Globus pallidus (tissue), 1 donor: ENCODE data around the gene PTGFR.

ENCODE experiments used
- DNase-seq: peaks from one replicate; pipeline ENCODE4 v3.0.0-alpha.2; 2015; ENCODE audit warnings: low spot score

Gene PTGFR, protein sequence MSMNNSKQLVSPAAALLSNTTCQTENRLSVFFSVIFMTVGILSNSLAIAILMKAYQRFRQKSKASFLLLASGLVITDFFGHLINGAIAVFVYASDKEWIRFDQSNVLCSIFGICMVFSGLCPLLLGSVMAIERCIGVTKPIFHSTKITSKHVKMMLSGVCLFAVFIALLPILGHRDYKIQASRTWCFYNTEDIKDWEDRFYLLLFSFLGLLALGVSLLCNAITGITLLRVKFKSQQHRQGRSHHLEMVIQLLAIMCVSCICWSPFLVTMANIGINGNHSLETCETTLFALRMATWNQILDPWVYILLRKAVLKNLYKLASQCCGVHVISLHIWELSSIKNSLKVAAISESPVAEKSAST

DNA sequence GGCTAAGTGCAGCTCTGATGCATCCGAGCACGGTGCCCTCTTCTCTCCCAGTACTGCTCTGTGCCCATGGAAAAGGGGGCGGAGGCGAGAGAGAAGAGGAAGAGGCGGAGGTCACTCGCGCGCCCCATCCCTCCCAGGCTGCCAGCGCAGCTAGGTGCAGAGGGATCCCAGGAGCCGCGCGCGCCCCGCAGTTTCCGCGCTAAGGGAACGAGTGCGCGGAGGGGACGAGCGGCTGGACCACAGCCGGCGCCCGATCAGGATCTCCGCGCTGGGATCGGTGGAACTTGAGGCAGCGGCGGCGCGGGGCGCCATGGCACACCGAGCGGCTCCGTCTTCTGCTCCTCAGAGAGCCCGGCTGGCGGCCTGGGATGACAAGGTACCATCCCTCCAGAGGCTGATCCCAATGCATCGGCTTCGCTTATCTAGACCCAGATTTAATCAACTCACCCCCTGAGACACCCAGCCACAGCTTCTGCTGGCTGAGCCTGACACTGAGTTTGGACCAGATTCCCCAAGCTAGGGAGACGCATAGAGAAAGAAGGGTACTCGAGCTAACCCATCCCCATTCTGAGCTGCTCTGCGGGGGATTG lies at the start of gene PTGFR:
Gene PTGFR, plus strand, starts transcription at position 114 of the 590 bp plus-strand sequence. CDS start 1,770 bp downstream, outside the sequence.
- no peak for DNase-seq

DNA sequence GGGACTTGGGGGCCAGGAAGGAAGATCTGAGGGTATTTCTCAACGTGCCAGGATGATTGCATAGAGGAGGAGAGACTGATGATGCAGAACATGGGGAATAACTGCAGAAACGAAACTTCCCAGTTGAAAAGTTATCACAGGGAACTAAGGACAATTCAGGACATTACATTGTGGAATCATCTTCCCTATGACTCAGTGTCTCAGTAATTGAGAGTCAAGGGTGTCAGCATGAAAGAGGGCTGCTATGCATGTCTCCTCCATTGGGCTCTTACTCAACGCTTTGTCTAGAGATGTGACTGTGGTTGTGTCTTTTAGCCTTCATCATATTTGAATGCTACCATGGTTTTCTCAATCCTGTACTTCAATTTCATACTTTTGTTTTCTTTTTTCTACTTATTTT lies 48.9 kb upstream of the PTGFR start:
- no peak for DNase-seq

DNA sequence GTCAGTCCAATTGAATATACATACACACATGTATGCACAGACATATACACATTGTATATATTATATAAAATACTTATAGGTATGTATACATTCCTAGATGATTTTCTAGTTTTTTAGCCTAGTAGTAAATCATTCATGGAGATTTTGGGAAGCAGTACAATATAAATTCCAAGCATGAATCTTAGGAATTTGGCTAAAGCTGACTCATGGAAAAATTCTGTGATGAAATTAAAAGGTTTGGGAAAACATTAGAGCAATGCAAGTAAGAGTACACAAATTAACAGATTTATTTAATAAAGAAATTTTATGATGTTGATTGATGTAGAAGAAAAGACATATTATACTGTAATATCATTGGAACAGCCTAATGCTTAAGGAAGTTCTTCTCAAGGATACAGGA lies 43.7 kb upstream of the PTGFR start:
- no peak for DNase-seq

DNA sequence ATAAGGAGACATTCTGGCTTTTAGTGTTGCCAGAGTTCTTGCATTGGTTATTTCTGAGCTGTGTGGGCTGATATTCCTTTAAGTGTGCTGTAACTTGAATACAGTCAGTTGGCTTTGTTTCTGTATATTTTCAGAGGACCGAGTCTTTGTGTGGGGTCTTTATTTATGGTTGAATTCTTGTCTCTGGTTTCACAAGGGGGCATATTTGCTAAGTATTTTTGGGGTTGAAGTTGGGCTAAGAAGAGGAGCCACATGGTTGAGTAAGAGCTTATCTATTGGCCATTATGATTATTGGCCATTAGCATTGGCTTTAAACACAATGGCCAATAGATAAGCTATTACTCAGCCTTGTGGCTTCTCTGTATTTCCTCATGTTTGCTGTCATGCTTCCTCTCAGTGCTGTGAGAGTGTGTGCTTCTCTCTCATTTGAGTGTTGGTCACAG lies 26.3 kb upstream of the PTGFR start:
- DNase-seq: no peak

DNA sequence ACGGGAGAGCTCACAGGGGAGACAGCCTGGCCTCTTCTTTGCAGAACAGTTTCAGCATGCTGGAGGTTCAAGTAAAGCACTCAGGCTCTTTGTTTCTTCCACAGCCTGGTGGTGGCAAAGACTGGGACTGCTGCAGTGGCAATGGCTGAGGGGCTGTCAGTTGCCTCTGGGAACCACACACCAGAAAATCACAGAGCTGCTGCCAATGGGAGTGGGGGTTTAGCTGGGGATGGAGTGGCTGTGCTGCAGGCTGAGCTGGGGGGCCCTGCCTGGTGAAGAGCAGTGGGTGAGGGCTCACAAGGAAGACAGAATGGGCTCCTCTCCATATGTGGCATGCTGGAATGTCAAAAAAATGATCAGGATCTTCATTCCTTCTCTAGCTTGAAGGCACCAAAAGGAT lies 25.6 kb upstream of the PTGFR start:
- no peak for DNase-seq

DNA sequence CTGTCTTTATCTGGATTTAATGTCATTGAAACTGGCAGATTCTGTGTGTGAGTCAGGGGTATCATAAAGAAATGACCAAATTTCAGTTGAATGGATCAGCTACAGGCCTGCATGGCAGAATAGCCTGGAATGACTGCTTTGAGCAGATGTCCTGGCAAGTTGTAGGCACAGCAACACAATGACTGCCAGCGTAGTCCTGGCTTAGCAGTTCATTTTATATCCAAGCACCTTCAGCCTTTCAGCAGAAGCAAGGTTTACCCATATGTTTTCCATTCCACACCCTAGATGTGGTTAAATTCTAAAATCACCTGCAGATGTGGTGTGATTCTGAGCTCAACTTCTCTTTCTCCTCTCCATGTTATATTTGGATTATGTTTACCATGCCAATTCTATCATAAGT lies 22.3 kb upstream of the PTGFR start:
- no peak for DNase-seq

DNA sequence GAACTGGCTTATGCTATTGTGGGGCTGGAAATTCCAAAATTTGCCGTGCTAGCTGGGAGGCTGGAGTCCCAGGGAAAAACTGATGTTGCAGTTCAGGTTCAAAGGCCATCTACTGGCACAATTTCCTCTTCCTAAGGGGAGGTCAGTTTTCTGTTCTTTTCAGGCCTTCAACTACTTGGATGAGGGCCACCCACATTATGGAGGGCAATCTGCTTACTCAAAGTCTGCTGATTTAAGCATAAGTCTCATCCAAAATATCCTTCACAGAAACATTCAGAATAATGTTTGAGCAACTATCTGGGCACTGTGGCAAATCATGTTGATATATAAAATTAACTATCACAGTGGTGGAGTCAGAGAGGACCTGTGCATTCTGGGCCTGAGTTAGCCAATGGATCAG lies 21.2 kb upstream of the PTGFR start:
- DNase-seq: no peak

DNA sequence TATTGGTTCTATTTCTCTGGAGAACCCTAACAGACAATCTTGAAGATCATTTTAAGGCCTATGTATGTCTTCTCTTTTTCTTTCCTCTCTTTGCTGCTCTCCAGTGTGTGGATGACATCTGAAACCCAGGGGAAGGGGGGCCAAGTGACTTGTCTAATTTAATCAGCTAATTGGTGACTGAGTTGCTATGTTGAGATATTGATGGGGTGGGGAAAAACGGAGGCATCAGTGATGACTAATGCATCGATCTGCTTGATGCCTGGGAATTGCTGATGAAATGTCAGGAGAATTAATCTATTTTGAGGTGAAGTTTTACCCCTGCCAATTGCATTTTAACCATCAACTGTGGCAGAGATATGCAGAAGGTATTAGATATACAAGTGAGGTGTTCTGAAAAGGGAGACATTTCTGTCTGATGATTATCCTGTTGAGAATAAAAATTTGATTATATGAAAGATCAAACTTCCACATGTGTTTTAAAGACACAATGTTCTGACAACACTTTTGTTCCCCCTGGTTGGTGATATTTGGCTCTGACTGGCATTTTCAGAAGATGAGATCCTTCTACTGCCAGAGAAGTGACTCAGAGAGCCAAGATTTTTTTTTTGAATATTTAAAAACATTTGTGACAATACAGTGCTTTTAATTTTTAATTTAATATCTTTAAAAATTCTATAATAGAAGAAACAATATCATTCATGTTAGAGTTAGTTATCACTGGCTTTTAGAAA lies 18.7 kb upstream of the PTGFR start:
- DNase-seq: no peak

DNA sequence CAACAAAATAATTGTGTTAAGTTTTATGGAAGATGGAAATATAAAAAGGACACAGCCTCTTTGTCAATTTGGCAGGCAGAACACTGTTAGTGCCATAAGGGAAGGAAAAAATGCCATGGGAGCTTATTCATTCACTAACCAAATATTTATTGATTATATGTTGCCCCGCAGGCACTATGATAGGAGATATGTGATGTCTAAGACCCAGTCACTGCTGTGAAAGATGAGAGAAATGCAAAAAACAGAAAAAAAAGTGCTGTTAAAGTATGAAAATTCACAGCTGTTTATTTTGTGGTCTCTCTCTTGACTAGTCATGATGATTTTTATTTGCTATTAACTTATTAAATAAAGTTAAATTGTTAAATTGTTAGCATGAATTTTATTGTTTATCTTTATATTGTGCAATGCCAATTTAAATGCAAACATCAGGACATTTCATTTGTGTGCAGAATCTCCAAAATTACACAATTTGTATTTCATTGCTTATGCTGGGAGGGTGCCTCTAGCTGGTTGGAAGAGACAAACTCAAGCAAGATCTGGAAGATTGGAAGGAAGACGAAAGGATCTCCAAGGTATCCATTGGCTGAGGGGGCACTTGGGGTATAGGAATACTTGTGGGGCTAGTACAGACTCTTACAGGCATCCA lies 17.8 kb upstream of the PTGFR start:
- no peak for DNase-seq

DNA sequence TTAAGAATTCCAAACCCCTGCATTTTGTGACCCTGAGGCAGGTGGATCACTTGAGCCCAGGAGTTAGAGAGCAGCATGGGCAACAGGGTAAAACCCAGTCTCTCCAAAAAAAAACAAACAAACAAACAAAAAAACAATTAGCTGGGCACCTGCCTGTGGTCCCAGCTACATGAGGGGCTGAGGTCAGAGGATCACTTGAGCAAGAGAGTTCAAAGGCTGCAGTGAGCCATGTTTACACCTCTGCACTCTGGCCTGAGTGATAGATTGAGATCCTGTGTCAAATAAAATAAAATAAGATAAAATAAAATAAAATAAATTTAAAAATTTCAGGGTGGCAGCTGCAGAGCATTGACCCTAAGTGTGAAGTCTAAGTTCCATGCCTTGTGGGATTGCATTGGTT lies 16.7 kb upstream of the PTGFR start:
- DNase-seq: no peak

DNA sequence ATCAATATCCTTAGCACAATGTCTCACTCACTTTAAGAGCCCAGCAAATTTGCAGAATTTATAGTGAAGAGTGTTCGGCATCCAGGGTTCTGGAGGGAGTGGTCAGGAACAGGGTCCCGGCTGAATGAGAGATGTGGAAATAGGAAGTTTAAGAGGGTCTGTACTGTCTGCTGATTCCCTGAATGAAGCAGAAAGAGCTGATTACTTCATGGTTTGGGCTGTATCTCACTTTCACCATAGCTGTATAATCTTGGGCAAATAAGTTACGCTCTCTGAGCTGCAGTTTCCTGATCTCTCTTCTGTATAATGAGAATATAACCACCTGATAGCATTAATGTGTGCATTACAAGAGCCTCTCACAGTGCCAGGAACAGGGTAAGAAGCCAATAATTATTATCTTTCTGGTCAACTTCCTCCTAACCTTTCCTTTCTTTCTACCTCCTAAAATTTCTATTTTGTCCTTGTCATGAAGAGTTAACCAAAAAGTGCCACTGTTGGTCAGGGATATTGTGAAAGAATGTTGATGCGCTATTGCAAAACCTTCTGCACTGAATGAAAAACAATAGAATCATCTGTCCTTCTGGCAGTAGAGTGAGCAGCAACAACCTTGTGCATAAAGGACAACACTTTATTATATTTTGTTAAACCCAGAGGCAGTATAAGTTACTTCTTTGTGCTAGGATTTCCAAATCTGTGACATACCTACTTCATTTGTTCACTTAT lies 14.7 kb upstream of the PTGFR start:
- no peak for DNase-seq

DNA sequence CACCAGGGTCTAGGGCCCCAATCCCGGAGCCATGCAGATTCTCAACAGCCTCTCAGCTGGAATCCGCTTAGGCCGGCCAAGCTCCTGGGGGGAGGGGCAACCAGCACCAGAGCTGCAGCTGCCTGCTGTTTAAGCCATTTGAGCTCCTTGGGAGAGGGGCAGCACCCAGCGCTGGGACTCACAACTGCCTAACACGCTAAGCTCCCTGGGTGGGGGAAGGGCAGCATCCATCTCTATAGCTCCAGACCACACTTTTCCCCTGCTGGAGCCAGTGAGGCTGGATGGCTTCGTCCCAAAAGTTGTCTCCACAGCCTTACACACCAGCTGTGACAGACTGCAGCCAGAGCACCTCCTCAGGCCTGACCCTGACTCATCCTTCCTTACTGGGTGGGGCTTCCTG lies 6.9 kb upstream of the PTGFR start:
- no peak for DNase-seq

DNA sequence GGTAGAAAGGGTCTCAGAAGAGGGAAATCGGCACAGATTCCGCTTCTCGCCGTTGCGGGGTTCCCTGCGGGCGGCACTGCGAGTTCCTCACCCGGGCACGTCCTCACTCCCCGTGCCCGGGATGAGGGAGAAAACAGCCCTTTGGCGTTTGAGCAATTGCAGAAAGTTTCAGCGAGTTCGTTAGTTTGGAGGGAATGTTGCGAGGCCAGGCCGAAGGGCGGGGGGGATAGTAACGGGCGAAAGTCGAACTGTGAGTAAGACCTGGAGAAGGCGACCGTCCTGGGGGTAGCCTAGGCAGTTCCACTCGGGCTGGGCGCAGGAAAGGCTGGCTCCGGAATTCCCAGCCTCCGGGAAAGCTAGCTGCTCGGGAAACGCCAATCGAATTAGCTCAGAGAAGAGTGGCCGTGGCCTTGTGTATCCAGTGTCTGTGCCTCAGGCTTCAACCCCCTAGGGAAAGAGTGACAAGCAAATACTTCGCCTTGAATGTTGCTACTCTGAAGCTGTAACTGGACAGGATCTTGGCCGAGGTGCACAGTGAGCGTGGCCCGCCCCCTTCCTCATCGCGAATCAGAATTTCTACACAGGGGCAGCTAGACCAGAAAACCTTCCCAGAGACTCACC lies 787 bp downstream of the PTGFR start:
- DNase-seq: no peak

DNA sequence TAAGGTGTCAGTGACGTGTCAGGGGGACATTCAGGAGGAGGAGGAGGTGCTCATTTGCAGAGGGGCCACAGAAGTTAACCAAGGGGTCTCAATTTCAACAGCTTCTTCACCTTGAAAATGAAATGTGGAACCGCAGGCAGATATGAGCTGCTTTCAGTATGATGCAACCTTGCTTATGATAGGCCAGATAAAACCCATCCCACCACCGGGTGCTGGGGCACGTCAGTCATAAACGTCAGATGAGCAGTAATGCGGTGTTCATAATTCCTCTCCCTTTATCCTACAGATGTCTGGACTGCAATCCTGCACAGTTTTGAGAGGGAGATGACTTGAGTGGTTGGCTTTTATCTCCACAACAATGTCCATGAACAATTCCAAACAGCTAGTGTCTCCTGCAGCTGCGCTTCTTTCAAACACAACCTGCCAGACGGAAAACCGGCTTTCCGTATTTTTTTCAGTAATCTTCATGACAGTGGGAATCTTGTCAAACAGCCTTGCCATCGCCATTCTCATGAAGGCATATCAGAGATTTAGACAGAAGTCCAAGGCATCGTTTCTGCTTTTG lies 1.7 kb downstream of the PTGFR start:
- DNase-seq: no peak

DNA sequence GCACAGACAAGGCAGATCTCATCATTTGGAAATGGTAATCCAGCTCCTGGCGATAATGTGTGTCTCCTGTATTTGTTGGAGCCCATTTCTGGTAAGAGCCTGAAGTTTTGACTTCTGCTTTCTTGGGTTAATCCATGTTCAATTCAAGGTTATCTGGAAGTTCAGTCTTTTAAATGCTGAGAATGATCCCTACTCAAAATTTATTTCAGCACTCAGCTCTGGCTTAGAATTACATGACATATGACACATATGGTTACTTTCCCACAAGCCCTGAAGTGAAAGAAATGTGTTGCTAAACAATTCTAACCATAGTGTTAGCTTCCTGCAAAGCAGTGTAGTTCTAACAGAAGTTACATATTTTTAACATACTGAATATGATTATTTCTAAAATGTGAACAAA lies 2.7 kb downstream of the PTGFR start:
- no peak for DNase-seq

DNA sequence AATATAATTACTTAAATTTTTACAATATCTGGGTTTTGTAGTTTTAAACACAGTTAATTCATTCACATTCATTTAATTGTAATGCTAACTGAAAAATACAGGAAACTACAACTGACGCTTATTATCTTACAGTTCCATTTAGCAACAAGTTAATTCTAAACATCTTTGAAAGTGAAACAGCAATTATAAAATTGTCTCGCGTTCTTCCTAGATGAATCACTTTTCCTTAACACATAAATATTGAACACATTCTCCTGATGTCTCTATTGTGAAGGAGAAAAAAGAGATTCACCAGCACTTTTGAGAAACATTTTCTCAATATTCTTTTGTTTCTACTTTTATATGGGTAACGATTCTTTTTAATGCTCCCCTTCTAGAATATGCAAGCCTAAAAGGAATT lies 6.4 kb downstream of the PTGFR start:
- no peak for DNase-seq

DNA sequence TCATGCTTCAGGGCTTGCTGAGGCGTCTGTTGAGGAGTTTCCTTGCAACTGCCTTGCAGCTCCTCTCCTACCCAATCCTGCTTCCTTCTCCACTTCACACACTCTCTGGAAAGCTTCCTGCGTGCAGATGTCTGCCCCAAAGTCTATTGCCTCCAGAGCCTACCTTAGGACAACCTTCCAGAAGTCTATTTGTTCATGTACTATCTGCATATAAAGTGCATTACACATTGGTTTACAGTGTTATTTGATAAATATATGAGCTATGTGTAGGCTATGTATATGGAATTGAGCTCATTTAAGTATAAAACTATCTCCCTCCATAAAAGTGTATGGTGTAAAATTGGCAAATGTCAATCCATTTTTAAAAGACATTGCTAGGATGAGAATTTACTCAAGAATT lies 9.8 kb downstream of the PTGFR start:
- DNase-seq: no peak

DNA sequence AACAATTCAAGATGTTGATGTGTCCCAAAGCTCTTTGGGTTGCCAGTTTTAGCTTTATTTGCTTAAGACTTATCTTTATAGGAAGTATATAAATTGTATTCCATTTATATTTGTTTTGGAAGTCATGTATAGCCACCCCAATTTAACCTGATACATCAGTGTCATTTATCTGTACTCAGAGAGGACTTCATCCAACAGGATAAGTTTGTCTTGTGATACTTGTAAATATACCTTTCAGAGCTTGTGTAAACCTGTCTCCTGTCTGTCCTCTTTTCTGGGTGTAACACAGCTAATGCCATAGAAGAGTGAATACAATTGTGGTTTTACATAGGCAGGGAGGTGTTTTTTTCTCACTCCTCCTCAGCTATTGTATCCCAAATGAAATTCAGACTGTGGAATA lies 10.4 kb downstream of the PTGFR start:
- DNase-seq: no peak

DNA sequence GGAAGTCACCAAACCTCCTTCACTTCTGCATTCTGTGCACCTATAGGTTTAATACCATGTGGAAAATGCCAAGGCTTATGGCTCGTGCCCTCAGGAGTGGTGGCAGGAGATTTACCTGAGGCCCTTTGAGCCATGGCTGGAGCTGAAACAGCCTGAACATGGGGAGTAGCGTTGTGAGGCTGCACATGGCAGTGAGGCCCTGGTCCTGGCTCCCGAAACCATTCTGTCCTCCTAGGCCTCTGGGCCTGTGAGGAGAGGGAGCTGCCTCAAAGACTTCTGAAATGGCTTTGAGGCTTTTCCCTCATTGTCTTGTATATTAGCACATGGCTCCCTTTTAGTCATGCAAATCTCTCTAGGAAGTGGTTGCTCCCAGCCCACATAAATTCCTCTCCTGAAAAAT lies 20.6 kb downstream of the PTGFR start:
- no peak for DNase-seq

DNA sequence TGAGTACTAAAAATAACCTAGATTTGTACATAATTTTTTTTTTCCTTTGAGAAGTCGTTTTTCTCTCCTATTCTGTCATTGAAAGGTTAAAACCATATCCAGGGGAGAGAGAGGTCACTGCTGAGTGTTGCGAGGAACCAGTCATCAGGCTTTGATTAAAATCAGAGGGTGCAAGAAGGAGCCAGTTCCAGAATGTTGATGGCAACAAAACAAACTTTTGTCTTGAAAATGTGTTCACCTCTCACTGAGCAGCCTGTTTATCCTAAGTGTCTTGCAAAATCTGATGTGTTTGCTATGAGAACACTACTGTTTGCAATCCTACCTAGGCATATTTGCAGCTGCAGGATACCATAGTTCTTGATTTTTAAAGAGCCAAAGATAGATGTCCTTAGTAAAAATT lies 25.9 kb downstream of the PTGFR start:
- no peak for DNase-seq

DNA sequence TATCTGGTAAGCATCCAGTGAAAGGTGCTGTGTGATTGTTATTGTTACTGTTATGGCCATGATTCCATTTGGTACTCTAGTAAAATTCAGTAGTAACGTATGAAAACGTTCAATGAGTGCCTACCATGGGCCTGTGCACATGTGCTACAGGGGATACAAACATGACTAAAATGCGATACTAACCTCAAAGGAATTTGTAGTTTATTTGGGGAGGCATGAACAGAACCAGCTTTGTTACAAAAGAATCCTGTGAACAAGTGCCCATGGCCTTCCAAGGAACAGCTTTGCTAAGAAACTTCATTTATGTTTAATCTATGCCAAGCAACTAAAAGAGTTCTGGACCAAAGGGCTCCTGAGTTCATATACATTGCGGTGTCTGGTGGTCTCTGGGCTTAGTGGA lies 28.7 kb downstream of the PTGFR start:
- no peak for DNase-seq
